ENCODE data around the gene MTMR10. TPM values are rescaled to one million over a fixed set of nuclear protein-coding genes. Genes with fewer than 3 reads are reported as not detected.

Gene MTMR10
- total and polyA plus RNA-seq, 2 experiments from 2014 or later = 7.2 to 8.1 TPM

DNA sequence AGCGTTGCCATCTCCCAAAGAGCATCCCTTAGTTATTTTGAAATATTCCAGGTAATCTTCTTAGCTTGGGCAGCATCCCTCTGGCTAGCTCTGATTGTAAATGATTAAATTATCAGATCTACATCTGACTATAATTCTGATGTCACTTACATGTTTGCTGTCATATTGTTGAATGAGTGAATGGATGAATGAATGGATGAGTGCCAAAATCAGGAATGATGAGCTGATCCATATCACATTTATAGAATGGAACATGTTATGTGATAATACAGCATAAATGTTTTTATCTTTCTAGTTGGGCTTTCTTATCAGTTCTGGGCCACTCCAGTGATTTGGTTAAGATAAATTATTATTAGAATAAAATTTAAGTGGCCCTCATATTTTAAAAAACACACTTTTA is 73.8 kb downstream of the MTMR10 start:
- in situ Hi-C loops (cut with MboI) = no loop called here

DNA sequence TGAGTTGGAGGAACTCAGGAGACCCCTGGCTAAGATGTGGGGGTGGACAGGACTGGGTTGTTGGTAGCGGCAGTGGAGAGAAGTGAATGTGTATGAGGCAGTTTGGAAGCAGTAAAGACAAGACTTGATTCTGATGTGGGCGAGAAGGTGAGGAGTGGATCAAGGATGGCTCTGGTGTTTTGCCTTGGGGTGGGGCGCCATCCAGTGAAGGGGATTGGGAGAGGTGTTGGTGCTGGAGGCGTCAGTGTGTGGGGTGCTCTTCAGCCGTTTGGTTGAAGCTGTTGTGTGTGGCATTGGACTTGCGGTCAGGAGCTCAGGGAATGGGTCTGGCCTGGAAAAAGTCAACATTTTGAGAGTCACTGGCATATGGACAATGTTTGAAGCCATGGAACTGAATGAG is 74.4 kb downstream of the MTMR10 start:
- WGBS, 2 experiments (ENCODE audit: low coverage in 1 of 2, low lambda C conversion rate in 2 of 2, missing lambda C conversion rate in 2 of 2) = 77 to 78% methylated on average over 5 to 6 of the region's 6 CpGs
- no peaks in the 10 kb centered on the region for H3K9me3 ChIP-seq (ENCODE audit: low read depth)
- TF ChIP-seq EZH2 (IDR thresholded peaks at IDR 0.05; ENCODE audit: insufficient read depth, poor library complexity, severe bottlenecking) (no peak), EZH2phosphoT487 (IDR thresholded peaks at IDR 0.05; ENCODE audit: insufficient read depth, low read depth) (no peak)
- H3K79me2 ChIP-seq (ENCODE audit: insufficient read depth) = no peaks in the 10 kb centered on the region
- no peak overlapping the region for H2AFZ ChIP-seq
- in situ Hi-C loops (cut with MboI) = no loop called here
- H3K4me1 ChIP-seq (ENCODE audit: insufficient read depth) = no peaks in the 10 kb centered on the region
- H3K4me2 ChIP-seq (ENCODE audit: unreplicated experiment) = no peak overlapping the region
- no peak for DNase-seq
- H3K27me3 ChIP-seq (replicated peaks; ENCODE audit: insufficient read depth) = no peaks in the 10 kb centered on the region
- no peak overlapping the region for H3K4me3 ChIP-seq
- no peaks in the 10 kb centered on the region for H3K9me2 ChIP-seq (ENCODE audit: insufficient read depth)
- H3K36me3 ChIP-seq (ENCODE audit: low read depth) = peaks cover 37% of the 10 kb centered on the region
- H3F3A ChIP-seq (ENCODE audit: insufficient read depth) = no peaks in the 10 kb centered on the region
- H3K9ac ChIP-seq = no peak overlapping the region
- H4K20me1 ChIP-seq (ENCODE audit: insufficient read depth) = no peaks in the 10 kb centered on the region
- H3K27ac ChIP-seq = no peak overlapping the region

More for the DNA sequence above, 73.8 kb downstream of the MTMR10 start:
- no peak for TF ChIP-seq EZH2phosphoT487 (IDR thresholded peaks at IDR 0.05; ENCODE audit: insufficient read depth, low read depth)
- no peak for TF ChIP-seq EZH2 (IDR thresholded peaks at IDR 0.05; ENCODE audit: insufficient read depth, poor library complexity, severe bottlenecking)
- Histone ChIP-seq H3K79me2 (ENCODE audit: insufficient read depth) (no peaks in the 10 kb centered on the region), H3K4me2 (ENCODE audit: unreplicated experiment) (no peak overlapping the region), H3K9ac (no peak overlapping the region), H2AFZ (no peak overlapping the region), H3K36me3 (ENCODE audit: low read depth) (peaks cover 35% of the 10 kb centered on the region), H3K9me3 (ENCODE audit: low read depth) (no peaks in the 10 kb centered on the region), H3K4me1 (ENCODE audit: insufficient read depth) (no peaks in the 10 kb centered on the region), H3K27me3 (replicated peaks; ENCODE audit: insufficient read depth) (no peaks in the 10 kb centered on the region), H4K20me1 (ENCODE audit: insufficient read depth) (no peaks in the 10 kb centered on the region), H3F3A (ENCODE audit: insufficient read depth) (no peaks in the 10 kb centered on the region), H3K9me2 (ENCODE audit: insufficient read depth) (no peaks in the 10 kb centered on the region), H3K27ac (no peak overlapping the region), H3K4me3 (no peak overlapping the region)
- 75 to 77% methylated on average over 1 of the region's 1 CpG for WGBS, 2 experiments (ENCODE audit: low coverage in 1 of 2, low lambda C conversion rate in 2 of 2, missing lambda C conversion rate in 2 of 2)
- DNase-seq = no peak

GRCh38 chr15:30913761-30914160 is 77.7 kb downstream of the MTMR10 start:
- Histone ChIP-seq H3K4me3 (no peak overlapping the region), H3K4me1 (ENCODE audit: insufficient read depth) (no peaks in the 10 kb centered on the region), H2AFZ (no peak overlapping the region), H3K9me2 (ENCODE audit: insufficient read depth) (no peaks in the 10 kb centered on the region), H3K4me2 (ENCODE audit: unreplicated experiment) (no peak overlapping the region), H3K79me2 (ENCODE audit: insufficient read depth) (no peaks in the 10 kb centered on the region), H3K36me3 (ENCODE audit: low read depth) (peaks cover 37% of the 10 kb centered on the region), H3K27ac (no peak overlapping the region), H3F3A (ENCODE audit: insufficient read depth) (no peaks in the 10 kb centered on the region), H3K9me3 (ENCODE audit: low read depth) (no peaks in the 10 kb centered on the region), H4K20me1 (ENCODE audit: insufficient read depth) (no peaks in the 10 kb centered on the region), H3K9ac (no peak overlapping the region), H3K27me3 (replicated peaks; ENCODE audit: insufficient read depth) (no peaks in the 10 kb centered on the region)
- 98 to 99% methylated on average over 9 of the region's 9 CpGs for WGBS, 2 experiments (ENCODE audit: low coverage in 1 of 2, low lambda C conversion rate in 2 of 2, missing lambda C conversion rate in 2 of 2)
- DNase-seq = no peak
- in situ Hi-C loops (cut with MboI) = no loop called here
- TF ChIP-seq EZH2 (IDR thresholded peaks at IDR 0.05; ENCODE audit: insufficient read depth, poor library complexity, severe bottlenecking) (no peak), EZH2phosphoT487 (IDR thresholded peaks at IDR 0.05; ENCODE audit: insufficient read depth, low read depth) (no peak)

GRCh38 chr15:30906366-30906765 is 85.1 kb downstream of the MTMR10 start:
- no peaks in the 10 kb centered on the region for H3F3A ChIP-seq (ENCODE audit: insufficient read depth)
- WGBS, 2 experiments (ENCODE audit: low coverage in 1 of 2, low lambda C conversion rate in 2 of 2, missing lambda C conversion rate in 2 of 2) = 95% methylated on average over 4 of the region's 4 CpGs
- H3K27me3 ChIP-seq (replicated peaks; ENCODE audit: insufficient read depth) = no peaks in the 10 kb centered on the region
- peaks cover 4% of the 10 kb centered on the region; the same call in 1 of the 2 replicates for H3K79me2 ChIP-seq (ENCODE audit: insufficient read depth)
- TF ChIP-seq EZH2phosphoT487 (IDR thresholded peaks at IDR 0.05; ENCODE audit: insufficient read depth, low read depth) (no peak), EZH2 (IDR thresholded peaks at IDR 0.05; ENCODE audit: insufficient read depth, poor library complexity, severe bottlenecking) (no peak)
- no peak for DNase-seq
- peaks cover 3% of the 10 kb centered on the region; the same call in 1 of the 2 replicates for H3K4me1 ChIP-seq (ENCODE audit: insufficient read depth)
- in situ Hi-C loops (cut with MboI) = no loop called here
- H4K20me1 ChIP-seq (ENCODE audit: insufficient read depth) = no peaks in the 10 kb centered on the region
- H3K27ac ChIP-seq = no peak overlapping the region
- H3K9me3 ChIP-seq (ENCODE audit: low read depth) = no peaks in the 10 kb centered on the region
- no peak overlapping the region for H2AFZ ChIP-seq
- no peak overlapping the region for H3K4me3 ChIP-seq
- no peak overlapping the region for H3K4me2 ChIP-seq (ENCODE audit: unreplicated experiment)
- H3K9ac ChIP-seq = no peak overlapping the region
- H3K36me3 ChIP-seq (ENCODE audit: low read depth) = peaks cover 13% of the 10 kb centered on the region; the same call in 1 of the 2 replicates
- H3K9me2 ChIP-seq (ENCODE audit: insufficient read depth) = no peaks in the 10 kb centered on the region

GRCh38 chr15:30905821-30906220 is 85.6 kb downstream of the MTMR10 start:
- in situ Hi-C loops (cut with MboI) = no loop called here
- no peak overlapping the region for H3K27ac ChIP-seq
- no peak overlapping the region for H3K4me2 ChIP-seq (ENCODE audit: unreplicated experiment)
- peaks cover 7% of the 10 kb centered on the region; the same call in 1 of the 2 replicates for H3K36me3 ChIP-seq (ENCODE audit: low read depth)
- H3K4me3 ChIP-seq = no peak overlapping the region
- no peaks in the 10 kb centered on the region for H3K9me3 ChIP-seq (ENCODE audit: low read depth)
- H3K4me1 ChIP-seq (ENCODE audit: insufficient read depth) = peaks cover 3% of the 10 kb centered on the region; the same call in 1 of the 2 replicates
- peaks cover 4% of the 10 kb centered on the region; the same call in 1 of the 2 replicates for H3K79me2 ChIP-seq (ENCODE audit: insufficient read depth)
- WGBS, 2 experiments (ENCODE audit: low coverage in 1 of 2, low lambda C conversion rate in 2 of 2, missing lambda C conversion rate in 2 of 2) = 87 to 94% methylated on average over 5 of the region's 5 CpGs
- H4K20me1 ChIP-seq (ENCODE audit: insufficient read depth) = no peaks in the 10 kb centered on the region
- H3F3A ChIP-seq (ENCODE audit: insufficient read depth) = no peaks in the 10 kb centered on the region
- TF ChIP-seq EZH2 (IDR thresholded peaks at IDR 0.05; ENCODE audit: insufficient read depth, poor library complexity, severe bottlenecking) (no peak), EZH2phosphoT487 (IDR thresholded peaks at IDR 0.05; ENCODE audit: insufficient read depth, low read depth) (no peak)
- no peak overlapping the region for H3K9ac ChIP-seq
- no peak overlapping the region for H2AFZ ChIP-seq
- no peaks in the 10 kb centered on the region for H3K9me2 ChIP-seq (ENCODE audit: insufficient read depth)
- no peak for DNase-seq
- no peaks in the 10 kb centered on the region for H3K27me3 ChIP-seq (replicated peaks; ENCODE audit: insufficient read depth)
